Astrocyte of the hippocampus (primary cell): ENCODE results near the gene SPIRE2.
"Not testable (repeated sequence)": the region's sequence is repeated elsewhere in the genome, so short reads cannot be mapped to it uniquely, and the experiment has no call there.

Experiments
- DNase-seq: peaks from one replicate; pipeline ENCODE4 v3.0.0; 2011; ENCODE audit warnings: low read depth, low spot score

SPIRE2 gene

DNA sequence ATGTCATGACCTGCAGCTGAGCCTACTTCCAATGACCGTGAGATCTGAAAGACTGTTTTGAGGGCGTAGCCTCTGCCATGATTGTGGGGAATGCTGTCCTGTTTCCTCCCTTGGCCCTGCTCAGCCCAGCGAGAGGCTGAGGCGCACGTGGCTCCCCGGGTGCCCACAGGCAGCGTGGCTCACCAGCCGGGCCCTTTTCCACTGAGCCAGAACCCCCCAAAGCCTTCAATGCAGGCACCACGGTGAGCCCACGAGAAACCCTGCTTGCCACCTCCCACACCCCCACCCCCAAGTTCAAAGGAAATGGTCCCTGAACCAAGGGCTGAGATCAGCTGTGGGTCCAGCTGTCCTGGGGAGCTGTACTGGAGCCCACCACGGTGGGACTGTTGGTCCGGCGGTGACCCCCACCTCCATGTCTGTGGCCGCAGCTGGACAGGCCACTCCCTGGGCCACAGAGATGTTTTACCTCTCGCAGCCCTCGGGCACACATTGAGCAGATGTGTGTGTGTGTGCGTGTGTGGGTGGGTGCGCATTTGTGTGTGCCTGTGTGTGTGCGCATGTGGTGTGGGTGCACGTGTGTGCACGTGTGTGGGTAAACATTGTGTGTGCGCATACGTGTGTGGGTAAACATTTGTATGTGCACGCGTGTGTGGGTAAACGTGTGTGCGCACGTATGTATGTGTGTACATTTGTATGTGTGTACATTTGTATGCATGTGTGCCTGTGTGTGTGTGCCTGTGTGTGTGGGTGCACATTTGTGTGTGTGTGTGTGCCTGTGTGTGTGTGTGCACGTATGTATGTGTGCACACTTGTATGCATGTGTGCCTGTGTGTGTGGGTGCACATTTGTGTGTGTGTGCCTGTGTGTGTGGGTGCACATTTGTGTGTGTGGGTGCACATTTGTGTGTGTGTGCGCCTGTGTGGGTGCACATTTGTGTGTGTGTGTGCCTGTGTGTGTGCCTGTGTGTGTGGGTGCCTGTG, 85.4 kb downstream of the SPIRE2 start:
- no peak for DNase-seq

DNA sequence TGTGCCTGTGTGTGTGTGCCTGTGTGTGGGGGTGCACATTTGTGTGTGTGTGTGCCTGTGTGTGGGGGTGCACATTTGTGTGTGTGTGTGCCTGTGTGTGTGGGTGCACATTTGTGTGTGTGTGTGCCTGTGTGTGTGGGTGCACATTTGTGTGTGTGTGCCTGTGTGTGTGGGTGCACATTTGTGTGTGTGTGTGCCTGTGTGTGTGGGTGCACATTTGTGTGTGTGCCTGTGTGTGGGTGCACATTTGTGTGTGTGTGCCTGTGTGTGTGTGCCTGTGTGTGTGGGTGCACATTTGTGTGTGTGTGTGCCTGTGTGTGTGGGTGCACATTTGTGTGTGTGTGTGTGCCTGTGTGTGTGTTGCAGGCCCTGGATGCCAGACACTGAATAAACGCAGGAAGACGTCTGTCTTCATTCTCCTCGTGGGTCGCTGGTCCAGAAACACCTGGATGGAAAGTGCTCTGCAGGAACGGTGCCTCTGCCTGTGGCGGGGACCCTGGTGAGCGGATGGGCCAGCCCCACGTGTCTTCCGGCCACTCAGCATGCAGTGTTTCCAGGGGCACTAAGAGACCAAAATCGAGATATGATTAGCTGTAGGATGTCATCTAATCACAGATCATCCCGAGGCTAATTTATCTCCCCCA, 86.5 kb downstream of the SPIRE2 start:
- not testable (repeated sequence) for DNase-seq

DNA sequence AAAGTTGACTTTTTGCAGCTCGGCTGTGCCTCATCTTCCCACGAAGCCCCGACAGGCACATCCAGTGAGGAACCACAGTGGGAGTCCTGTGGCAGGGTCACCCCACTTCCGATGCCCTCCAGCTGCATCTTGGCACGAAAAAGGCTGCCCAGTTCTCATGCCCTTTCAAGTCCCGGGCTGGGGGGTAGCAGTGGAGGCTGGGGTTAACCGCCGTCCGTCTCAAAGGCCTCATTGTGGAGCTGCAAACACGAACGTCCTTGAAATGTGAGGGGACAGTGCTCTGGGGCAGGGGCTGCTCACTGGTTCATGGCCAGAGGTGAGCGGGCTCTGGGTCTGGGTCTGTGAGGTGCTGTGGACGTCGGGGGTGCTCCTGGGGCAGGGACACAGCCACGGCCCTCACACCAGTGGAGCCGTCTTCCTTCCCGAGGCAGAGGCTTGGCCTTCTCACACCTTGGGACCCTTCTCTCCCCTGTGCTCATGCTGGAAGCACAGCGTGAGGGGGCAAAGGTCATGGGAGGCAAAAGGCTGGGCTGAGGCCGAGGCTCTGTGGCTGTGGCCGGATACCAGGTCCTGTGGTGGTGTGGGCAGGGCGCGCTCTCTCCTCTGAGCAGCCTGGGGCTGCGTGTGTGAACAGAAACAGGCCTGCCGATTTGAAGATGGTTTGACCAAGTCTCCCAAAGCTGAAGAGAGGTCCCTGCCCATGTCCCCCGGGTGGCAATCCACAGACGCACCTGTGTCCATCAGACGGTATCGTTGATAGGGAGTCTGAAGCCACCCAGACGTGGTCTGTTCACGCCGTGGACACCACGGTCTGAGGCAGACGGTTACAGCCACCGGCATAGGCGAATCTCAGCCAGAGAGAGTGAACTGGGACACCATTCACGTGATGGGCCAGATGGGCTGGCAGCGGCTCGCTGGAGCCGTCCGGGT, 87.3 kb downstream of the SPIRE2 start:
- no peak for DNase-seq

DNA sequence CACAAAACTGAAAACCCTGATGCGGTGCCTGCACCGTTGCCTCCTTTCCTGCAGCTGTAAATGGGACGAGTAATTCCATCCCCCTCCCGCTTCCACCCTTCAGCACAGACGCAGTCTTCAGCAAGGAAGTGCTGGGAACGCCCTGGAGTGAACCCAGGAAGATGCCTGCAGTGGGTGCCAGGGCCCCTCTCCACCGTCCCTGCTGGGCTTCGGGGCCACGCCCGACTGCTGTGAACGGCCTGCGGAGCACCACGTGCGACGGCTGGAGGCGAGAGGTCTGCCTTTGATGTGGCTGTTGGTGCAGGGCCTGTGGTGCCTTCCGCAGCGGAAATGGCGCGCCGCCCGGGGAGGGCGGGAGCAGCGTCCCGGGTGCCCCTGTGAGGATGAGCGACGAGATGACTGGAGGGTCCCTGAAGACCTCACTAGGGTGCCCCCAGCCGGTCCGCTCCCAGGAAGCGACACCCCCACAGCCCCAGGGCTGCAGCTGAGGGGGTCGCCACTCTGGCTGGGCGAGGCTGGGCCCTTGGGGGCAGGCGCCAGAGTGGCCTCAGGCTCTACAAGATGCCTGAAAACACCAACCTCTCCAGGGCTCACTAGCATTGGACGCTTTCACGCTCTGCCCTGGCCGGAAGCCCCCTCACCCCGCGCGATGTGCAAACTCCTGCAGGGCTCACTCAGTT, 89.6 kb downstream of the SPIRE2 start:
- DNase-seq, result peak; percentile 95

DNA sequence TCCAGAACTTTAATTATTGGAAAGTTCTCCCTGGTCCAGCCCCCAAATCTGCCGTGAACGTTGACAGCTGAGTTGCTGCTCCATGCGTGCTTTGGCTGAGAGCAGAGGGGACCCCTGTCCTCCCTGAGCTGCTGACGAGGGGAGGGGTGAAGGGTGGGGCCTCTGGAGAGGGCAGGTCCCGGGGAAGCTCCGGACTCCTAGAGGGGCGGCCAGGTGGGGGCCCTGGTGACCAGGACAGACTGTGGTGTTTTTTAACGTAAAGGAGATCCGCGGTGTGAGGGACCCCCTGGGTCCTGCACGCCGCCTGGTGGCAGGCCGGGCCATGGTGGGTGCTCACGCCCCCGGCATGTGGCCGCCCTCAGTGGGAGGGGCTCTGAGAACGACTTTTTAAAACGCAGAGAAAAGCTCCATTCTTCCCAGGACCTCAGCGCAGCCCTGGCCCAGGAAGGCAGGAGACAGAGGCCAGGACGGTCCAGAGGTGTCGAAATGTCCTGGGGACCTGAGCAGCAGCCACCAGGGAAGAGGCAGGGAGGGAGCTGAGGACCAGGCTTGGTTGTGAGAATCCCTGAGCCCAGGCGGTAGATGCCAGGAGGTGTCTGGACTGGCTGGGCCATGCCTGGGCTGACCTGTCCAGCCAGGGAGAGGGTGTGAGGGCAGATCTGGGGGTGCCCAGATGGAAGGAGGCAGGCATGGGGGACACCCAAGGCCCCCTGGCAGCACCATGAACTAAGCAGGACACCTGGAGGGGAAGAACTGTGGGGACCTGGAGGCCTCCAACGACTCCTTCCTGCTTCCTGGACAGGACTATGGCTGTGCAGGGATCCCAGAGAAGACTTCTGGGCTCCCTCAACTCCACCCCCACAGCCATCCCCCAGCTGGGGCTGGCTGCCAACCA, 90.4 kb downstream of the SPIRE2 start, which contains the start of gene MC1R:
TSS of gene MC1R (plus strand) at position 410 of the 895 bp plus-strand sequence. CDS start at position 807, 397 bp downstream.
- DNase-seq, result peak; percentile 77

DNA sequence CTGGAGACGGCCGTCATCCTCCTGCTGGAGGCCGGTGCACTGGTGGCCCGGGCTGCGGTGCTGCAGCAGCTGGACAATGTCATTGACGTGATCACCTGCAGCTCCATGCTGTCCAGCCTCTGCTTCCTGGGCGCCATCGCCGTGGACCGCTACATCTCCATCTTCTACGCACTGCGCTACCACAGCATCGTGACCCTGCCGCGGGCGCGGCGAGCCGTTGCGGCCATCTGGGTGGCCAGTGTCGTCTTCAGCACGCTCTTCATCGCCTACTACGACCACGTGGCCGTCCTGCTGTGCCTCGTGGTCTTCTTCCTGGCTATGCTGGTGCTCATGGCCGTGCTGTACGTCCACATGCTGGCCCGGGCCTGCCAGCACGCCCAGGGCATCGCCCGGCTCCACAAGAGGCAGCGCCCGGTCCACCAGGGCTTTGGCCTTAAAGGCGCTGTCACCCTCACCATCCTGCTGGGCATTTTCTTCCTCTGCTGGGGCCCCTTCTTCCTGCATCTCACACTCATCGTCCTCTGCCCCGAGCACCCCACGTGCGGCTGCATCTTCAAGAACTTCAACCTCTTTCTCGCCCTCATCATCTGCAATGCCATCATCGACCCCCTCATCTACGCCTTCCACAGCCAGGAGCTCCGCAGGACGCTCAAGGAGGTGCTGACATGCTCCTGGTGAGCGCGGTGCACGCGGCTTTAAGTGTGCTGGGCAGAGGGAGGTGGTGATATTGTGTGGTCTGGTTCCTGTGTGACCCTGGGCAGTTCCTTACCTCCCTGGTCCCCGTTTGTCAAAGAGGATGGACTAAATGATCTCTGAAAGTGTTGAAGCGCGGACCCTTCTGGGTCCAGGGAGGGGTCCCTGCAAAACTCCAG, 91.5 kb downstream of the SPIRE2 start:
- DNase-seq, result no peak

DNA sequence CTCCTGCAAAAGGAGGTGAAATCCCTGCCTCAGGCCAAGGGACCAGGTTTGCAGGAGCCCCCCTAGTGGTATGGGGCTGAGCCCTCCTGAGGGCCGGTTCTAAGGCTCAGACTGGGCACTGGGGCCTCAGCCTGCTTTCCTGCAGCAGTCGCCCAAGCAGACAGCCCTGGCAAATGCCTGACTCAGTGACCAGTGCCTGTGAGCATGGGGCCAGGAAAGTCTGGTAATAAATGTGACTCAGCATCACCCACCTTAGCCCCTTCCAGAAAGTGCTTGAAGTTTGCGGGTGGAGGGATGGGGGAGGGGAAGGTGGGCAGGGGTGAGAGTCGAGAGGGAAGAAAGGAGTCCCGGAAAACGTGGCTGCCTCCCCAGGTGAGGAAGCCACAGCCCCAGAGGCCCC, 92.4 kb downstream of the SPIRE2 start:
- DNase-seq, result peak; percentile 65
